Liver (tissue), 3 donors: Measurements from ENCODE around the gene COL1A2.

Source experiments
- ATF3 ChIP-seq: IDR thresholded peaks from 2 replicates; pipeline ENCODE4 v1.6.1; 2016; ENCODE audit warnings: antibody characterized with exemption
- CTCF ChIP-seq: fragments of 150-350 bp; IDR thresholded peaks from 2 replicates; pipeline ENCODE4 v1.5.1; 2017; ENCODE audit warnings: improper control_type of control experiment, low read depth, low read length; ENCODE audit not compliant: missing input control
- EGR1 ChIP-seq, 2 donors: IDR thresholded peaks; 2 replicates each; pipeline ENCODE4 v1.6.1; 2016 to 2018; ENCODE audit warnings: antibody characterized with exemption in 2 of 2, low read depth in 2 of 2
- GABPA ChIP-seq, 2 donors: IDR thresholded peaks in 1 of 2; conservative IDR thresholded peaks in 1 of 2; 2 replicates each; pipeline ENCODE4 v1.6.1; 2016; ENCODE audit warnings: antibody characterized with exemption in 2 of 2, mild to moderate bottlenecking in 1 of 2, moderate library complexity in 1 of 2
- JUND ChIP-seq, 2 donors: IDR thresholded peaks; 2 replicates each; pipeline ENCODE4 v1.6.1; 2016; ENCODE audit warnings: antibody characterized with exemption in 2 of 2
- NR2F2 ChIP-seq: IDR thresholded peaks from 2 replicates; pipeline ENCODE4 v1.6.1; 2016; ENCODE audit warnings: antibody characterized with exemption
- RAD21 ChIP-seq, 2 donors: IDR thresholded peaks; 2 replicates each; pipeline ENCODE4 v1.6.1; 2016; ENCODE audit warnings: antibody characterized with exemption in 2 of 2, mild to moderate bottlenecking in 2 of 2
- RXRA ChIP-seq, 2 donors: IDR thresholded peaks; 2 replicates each; pipeline ENCODE4 v1.6.1; 2017 to 2018; ENCODE audit warnings: antibody characterized with exemption in 2 of 2, mild to moderate bottlenecking in 1 of 2
- SP1 ChIP-seq: IDR thresholded peaks from 2 replicates; pipeline ENCODE4 v1.6.1; 2018; ENCODE audit warnings: antibody characterized with exemption, mild to moderate bottlenecking
- TAF1 ChIP-seq: conservative IDR thresholded peaks from 2 replicates; pipeline ENCODE4 v1.6.1; 2016; ENCODE audit warnings: antibody characterized with exemption, mild to moderate bottlenecking
- TF ChIP-seq, protein P1 (sequence below): IDR thresholded peaks from 2 replicates; pipeline ENCODE4 v1.6.1; 2016; ENCODE audit warnings: antibody characterized with exemption, mild to moderate bottlenecking
- TF ChIP-seq, protein P2 (sequence below): IDR thresholded peaks from 2 replicates; pipeline ENCODE4 v1.6.1; 2016; ENCODE audit warnings: antibody characterized with exemption
- TF ChIP-seq, protein P3 (sequence below): IDR thresholded peaks from 2 replicates; pipeline ENCODE4 v1.6.1; 2016; ENCODE audit warnings: antibody characterized with exemption
- donor health status: healthy.
- donor health status: healthy.

- TF ChIP-seq CTCF (no peak), JUND (IDR thresholded peaks at IDR 0.05) (no peak), RAD21 (IDR thresholded peaks at IDR 0.05) (peak in 1 of 2 donors; percentile 5), GABPA (IDR thresholded peaks at IDR 0.05 in 1 of 2, conservative IDR thresholded peaks at IDR 0.05 in 1 of 2) (no peak), TAF1 (no peak), EGR1 (IDR thresholded peaks at IDR 0.05; ENCODE audit: low read depth in 2 of 2) (no peak), NR2F2 (no peak), RXRA (IDR thresholded peaks at IDR 0.05) (no peak), ATF3 (no peak), SP1 (no peak)
- TF ChIP-seq, protein P1, sequence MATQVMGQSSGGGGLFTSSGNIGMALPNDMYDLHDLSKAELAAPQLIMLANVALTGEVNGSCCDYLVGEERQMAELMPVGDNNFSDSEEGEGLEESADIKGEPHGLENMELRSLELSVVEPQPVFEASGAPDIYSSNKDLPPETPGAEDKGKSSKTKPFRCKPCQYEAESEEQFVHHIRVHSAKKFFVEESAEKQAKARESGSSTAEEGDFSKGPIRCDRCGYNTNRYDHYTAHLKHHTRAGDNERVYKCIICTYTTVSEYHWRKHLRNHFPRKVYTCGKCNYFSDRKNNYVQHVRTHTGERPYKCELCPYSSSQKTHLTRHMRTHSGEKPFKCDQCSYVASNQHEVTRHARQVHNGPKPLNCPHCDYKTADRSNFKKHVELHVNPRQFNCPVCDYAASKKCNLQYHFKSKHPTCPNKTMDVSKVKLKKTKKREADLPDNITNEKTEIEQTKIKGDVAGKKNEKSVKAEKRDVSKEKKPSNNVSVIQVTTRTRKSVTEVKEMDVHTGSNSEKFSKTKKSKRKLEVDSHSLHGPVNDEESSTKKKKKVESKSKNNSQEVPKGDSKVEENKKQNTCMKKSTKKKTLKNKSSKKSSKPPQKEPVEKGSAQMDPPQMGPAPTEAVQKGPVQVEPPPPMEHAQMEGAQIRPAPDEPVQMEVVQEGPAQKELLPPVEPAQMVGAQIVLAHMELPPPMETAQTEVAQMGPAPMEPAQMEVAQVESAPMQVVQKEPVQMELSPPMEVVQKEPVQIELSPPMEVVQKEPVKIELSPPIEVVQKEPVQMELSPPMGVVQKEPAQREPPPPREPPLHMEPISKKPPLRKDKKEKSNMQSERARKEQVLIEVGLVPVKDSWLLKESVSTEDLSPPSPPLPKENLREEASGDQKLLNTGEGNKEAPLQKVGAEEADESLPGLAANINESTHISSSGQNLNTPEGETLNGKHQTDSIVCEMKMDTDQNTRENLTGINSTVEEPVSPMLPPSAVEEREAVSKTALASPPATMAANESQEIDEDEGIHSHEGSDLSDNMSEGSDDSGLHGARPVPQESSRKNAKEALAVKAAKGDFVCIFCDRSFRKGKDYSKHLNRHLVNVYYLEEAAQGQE = no peak
- TF ChIP-seq, protein P2, sequence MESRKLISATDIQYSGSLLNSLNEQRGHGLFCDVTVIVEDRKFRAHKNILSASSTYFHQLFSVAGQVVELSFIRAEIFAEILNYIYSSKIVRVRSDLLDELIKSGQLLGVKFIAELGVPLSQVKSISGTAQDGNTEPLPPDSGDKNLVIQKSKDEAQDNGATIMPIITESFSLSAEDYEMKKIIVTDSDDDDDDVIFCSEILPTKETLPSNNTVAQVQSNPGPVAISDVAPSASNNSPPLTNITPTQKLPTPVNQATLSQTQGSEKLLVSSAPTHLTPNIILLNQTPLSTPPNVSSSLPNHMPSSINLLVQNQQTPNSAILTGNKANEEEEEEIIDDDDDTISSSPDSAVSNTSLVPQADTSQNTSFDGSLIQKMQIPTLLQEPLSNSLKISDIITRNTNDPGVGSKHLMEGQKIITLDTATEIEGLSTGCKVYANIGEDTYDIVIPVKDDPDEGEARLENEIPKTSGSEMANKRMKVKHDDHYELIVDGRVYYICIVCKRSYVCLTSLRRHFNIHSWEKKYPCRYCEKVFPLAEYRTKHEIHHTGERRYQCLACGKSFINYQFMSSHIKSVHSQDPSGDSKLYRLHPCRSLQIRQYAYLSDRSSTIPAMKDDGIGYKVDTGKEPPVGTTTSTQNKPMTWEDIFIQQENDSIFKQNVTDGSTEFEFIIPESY = no peak
- TF ChIP-seq, protein P3, sequence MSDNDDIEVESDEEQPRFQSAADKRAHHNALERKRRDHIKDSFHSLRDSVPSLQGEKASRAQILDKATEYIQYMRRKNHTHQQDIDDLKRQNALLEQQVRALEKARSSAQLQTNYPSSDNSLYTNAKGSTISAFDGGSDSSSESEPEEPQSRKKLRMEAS = no peak
Measured at GRCh38 chr7:94374231-94374630, 20.5 kb upstream of the COL1A2 start.
